SK-N-SH (cell line): ENCODE data around the gene CASKIN2. TPM values are rescaled to one million over a fixed set of nuclear protein-coding genes. Genes with fewer than 3 reads are reported as not detected.

Experiments
- CTCF ChIA-PET: fragments of 300-600, 350-600 bp; formaldehyde crosslinking; extraction: SDS; loops from one replicate; lab custom pipeline; 2021; lab: Yijun Ruan, JAX
- POLR2A ChIA-PET: fragments of 350-600 bp; sonication (Branson Sonifier 250); formaldehyde crosslinking; extraction: SDS; loops from one replicate; lab custom pipeline; 2020; ENCODE audit warnings: antibody characterized with exemption, inconsistent platforms; lab: Yijun Ruan, JAX
- DNase-seq: peaks from one replicate; pipeline ENCODE4 v3.0.0; 2012
- H2AFZ ChIP-seq: fragments of 200-600 bp; sonication (generic); 2 replicates; pipeline ENCODE4 v1.8.1; 2016; ENCODE audit warnings: antibody characterized with exemption, mild to moderate bottlenecking, low read depth
- H3F3A ChIP-seq: fragments of 200-600 bp; sonication (generic); replicated peaks from 2 replicates; pipeline ENCODE3; 2016; ENCODE audit warnings: antibody characterized with exemption, mild to moderate bottlenecking; ENCODE audit not compliant: insufficient read depth
- H3K27ac ChIP-seq, 2 experiments: fragments of 200-500 bp in 1 of 2; fragments of 200-600 bp in 1 of 2; sonication (Bioruptor generic) in 1 of 2; sonication (generic), shearing (Covaris generic) in 1 of 2; 2 replicates each; pipeline versions ENCODE4 v1.5.1 to v1.6.1; 2014 to 2016; ENCODE audit warnings: low read depth in 2 of 2, inconsistent platforms in 1 of 2, low read length in 1 of 2, mild to moderate bottlenecking in 1 of 2, mixed read lengths in 1 of 2
- H3K27me3 ChIP-seq: fragments of 200-600 bp; sonication (generic), shearing (Covaris generic); 2 replicates; pipeline ENCODE4 v1.6.1; 2016; ENCODE audit warnings: mixed run types; ENCODE audit not compliant: insufficient read depth
- H3K36me3 ChIP-seq, 2 experiments: fragments of 200-500 bp in 1 of 2; fragments of 200-600 bp in 1 of 2; sonication (Bioruptor generic) in 1 of 2; sonication (generic) in 1 of 2; replicated peaks in 1 of 2; 2 replicates each; pipeline versions ENCODE3 to v1.5.1; 2014 to 2016; ENCODE audit warnings: low read length in 1 of 2, mild to moderate bottlenecking in 1 of 2; ENCODE audit not compliant: insufficient read depth in 2 of 2, control insufficient read depth in 1 of 2
- H3K4me1 ChIP-seq, 2 experiments: fragments of 200-500 bp in 1 of 2; fragments of 200-600 bp in 1 of 2; sonication (Bioruptor generic) in 1 of 2; sonication (generic), shearing (Covaris generic) in 1 of 2; 2 replicates each; pipeline versions ENCODE4 v1.5.1 to v1.6.1; 2014 to 2016; ENCODE audit warnings: low read depth in 1 of 2, low read length in 1 of 2, mixed run types in 1 of 2; ENCODE audit not compliant: insufficient read depth in 2 of 2, control insufficient read depth in 1 of 2
- H3K4me2 ChIP-seq: fragments of 200-600 bp; sonication (generic), shearing (Covaris generic); 2 replicates; pipeline ENCODE4 v1.6.1; 2017; ENCODE audit warnings: mixed run types
- H3K4me3 ChIP-seq, 2 experiments: fragments of 200-500 bp in 1 of 2; fragments of 200-600 bp in 1 of 2; sonication (Bioruptor generic) in 1 of 2; sonication (generic), shearing (Covaris generic) in 1 of 2; 2 replicates each; pipeline versions ENCODE4 v1.5.1 to v1.8.1; 2014 to 2016; ENCODE audit warnings: low read depth in 2 of 2, inconsistent platforms in 1 of 2, low read length in 1 of 2, mild to moderate bottlenecking in 1 of 2, mixed read lengths in 1 of 2, moderate library complexity in 1 of 2
- H3K79me2 ChIP-seq: fragments of 200-600 bp; sonication (generic); 2 replicates; pipeline ENCODE4 v1.8.1; 2017; ENCODE audit warnings: mild to moderate bottlenecking; ENCODE audit not compliant: insufficient read depth
- H3K9ac ChIP-seq: fragments of 200-600 bp; sonication (generic); 2 replicates; pipeline ENCODE4 v1.6.1; 2017; ENCODE audit warnings: mixed run types
- H3K9me2 ChIP-seq: fragments of 200-600 bp; sonication (generic); 2 replicates; pipeline ENCODE4 v1.6.1; 2017; ENCODE audit warnings: mixed run types
- H3K9me3 ChIP-seq: fragments of 200-600 bp; sonication (generic); 2 replicates; pipeline ENCODE4 v1.6.1; 2017; ENCODE audit warnings: mixed run types, mild to moderate bottlenecking, moderate library complexity
- H4K20me1 ChIP-seq: fragments of 200-600 bp; sonication (generic); 2 replicates; pipeline ENCODE4 v1.6.1; 2017; ENCODE audit warnings: mild to moderate bottlenecking, mixed run types; ENCODE audit not compliant: insufficient read depth
- EP300 ChIP-seq, 2 experiments: IDR thresholded peaks; 2 replicates each; pipeline versions ENCODE4 v1.4.0 to v1.6.1; 2012; ENCODE audit warnings: borderline replicate concordance in 1 of 2, low read depth in 1 of 2, low read length in 1 of 2
- EZH2phosphoT487 ChIP-seq: fragments of 200-600 bp; sonication (generic); IDR thresholded peaks from 2 replicates; pipeline ENCODE4 v1.6.1; 2017; ENCODE audit warnings: low read depth, mixed run types, mild to moderate bottlenecking, antibody characterized with exemption, moderate library complexity, borderline replicate concordance
- FOSL2 ChIP-seq: IDR thresholded peaks from 2 replicates; pipeline ENCODE4 v1.4.0; 2012; ENCODE audit warnings: low read depth, mild to moderate bottlenecking, moderate library complexity, borderline replicate concordance
- FOXJ3 ChIP-seq: sonication (generic); formaldehyde crosslinking; IDR thresholded peaks from 2 replicates; pipeline ENCODE4 v1.5.1; 2020; ENCODE audit warnings: mild to moderate bottlenecking, missing genetic modification reagents
- FOXM1 ChIP-seq: IDR thresholded peaks from 2 replicates; pipeline ENCODE4 v1.4.0; 2012; ENCODE audit warnings: low read depth, mild to moderate bottlenecking
- GABPA ChIP-seq: IDR thresholded peaks from 2 replicates; pipeline ENCODE4 v1.4.0; 2012; ENCODE audit warnings: low read depth, mild to moderate bottlenecking
- JUND ChIP-seq: IDR thresholded peaks from 2 replicates; pipeline ENCODE4 v1.4.0; 2012
- MAX ChIP-seq: IDR thresholded peaks from 2 replicates; pipeline ENCODE4 v1.4.0; 2012; ENCODE audit warnings: low read depth
- MXI1 ChIP-seq: IDR thresholded peaks from 2 replicates; pipeline ENCODE4 v1.6.1; 2012; ENCODE audit warnings: mild to moderate bottlenecking, low read depth, low read length, improper control_type of control experiment
- NFIC ChIP-seq: IDR thresholded peaks from 2 replicates; pipeline ENCODE4 v1.4.0; 2012; ENCODE audit warnings: borderline replicate concordance
- NRF1 ChIP-seq: IDR thresholded peaks from 2 replicates; pipeline ENCODE4 v1.6.1; 2012; ENCODE audit warnings: low read depth, mild to moderate bottlenecking, low read length
- POLR2AphosphoS5 ChIP-seq: IDR thresholded peaks from 2 replicates; pipeline ENCODE4 v1.6.1; 2012; ENCODE audit warnings: low read depth, low read length
- RAD21 ChIP-seq: IDR thresholded peaks from 2 replicates; pipeline ENCODE4 v1.6.1; 2012; ENCODE audit warnings: mild to moderate bottlenecking, low read length
- RCOR1 ChIP-seq: fragments of 150-350 bp; IDR thresholded peaks from 2 replicates; pipeline ENCODE4 v1.6.1; 2017; ENCODE audit warnings: antibody characterized with exemption, low read length
- RFX5 ChIP-seq: IDR thresholded peaks from 2 replicates; pipeline ENCODE4 v1.6.1; 2012; ENCODE audit warnings: mild to moderate bottlenecking, improper control_type of control experiment, low read length
- SIN3A ChIP-seq: IDR thresholded peaks from 2 replicates; pipeline ENCODE4 v1.6.1; 2012; ENCODE audit warnings: low read depth, mild to moderate bottlenecking, low read length, moderate library complexity, borderline replicate concordance
- SMC3 ChIP-seq: IDR thresholded peaks from 2 replicates; pipeline ENCODE4 v1.6.1; 2012; ENCODE audit warnings: low read depth, low read length, improper control_type of control experiment
- TAF1 ChIP-seq: IDR thresholded peaks from 2 replicates; pipeline ENCODE4 v1.6.1; 2012; ENCODE audit warnings: low read depth, mild to moderate bottlenecking, low read length, moderate library complexity, borderline replicate concordance
- TCF12 ChIP-seq: IDR thresholded peaks from 2 replicates; pipeline ENCODE4 v1.4.0; 2012
- USF2 ChIP-seq: fragments of 150-350 bp; IDR thresholded peaks from 2 replicates; pipeline ENCODE4 v1.6.1; 2017; ENCODE audit warnings: antibody characterized with exemption, low read length, low read depth, borderline replicate concordance
- WGBS: methylation state at CpG from one replicate; pipeline ENCODE4 v1.1.6; 2017; ENCODE audit warnings: low lambda C conversion rate; 5-methylcytosine and 5-hydroxymethylcytosine counted together
- polyA plus RNA-seq, 3 experiments: library from polyadenylated mRNA; depleted of rRNA; stranded (reverse); fragments of >200 nt; gene quantifications; 2 replicates each; pipeline ENCODE4 v1.2.3, GENCODE V29; 2012

Gene CASKIN2
- polyA plus RNA-seq, 1 of the 3 experiments (the other 2 are of a cell fraction): 6.5 TPM

- 87% methylated on average over 7 of the region's 9 CpGs for WGBS
- no peaks in the 10 kb centered on the region for H3K27me3 ChIP-seq
- H3K27ac ChIP-seq: no peak overlapping the region
- H3K36me3 ChIP-seq: no peaks in the 10 kb centered on the region
- H3F3A ChIP-seq: no peaks in the 10 kb centered on the region
- no peaks in the 10 kb centered on the region for H3K79me2 ChIP-seq
- DNase-seq: no peak
- no peak overlapping the region for H3K9ac ChIP-seq
- no peak overlapping the region for H3K4me2 ChIP-seq
- no peak overlapping the region for H2AFZ ChIP-seq
- TF ChIP-seq TAF1: no peak
- no peak for TF ChIP-seq EZH2phosphoT487
- H3K4me3 ChIP-seq: no peak overlapping the region
- H3K9me3 ChIP-seq: no peaks in the 10 kb centered on the region
- no peaks in the 10 kb centered on the region for H4K20me1 ChIP-seq
- ChIA-PET POLR2A (no interaction called here), CTCF (interaction anchor here (1.3 to 4.6 kb wide), 3 partner anchors 8 to 190 kb away, joined by 6 to 20 read pairs (median 8); partner anchors contain the start of gene SMIM5)
- peaks cover 4 to 19% of the 10 kb centered on the region in 2 experiments; a peak in 1 of 4 replicates for H3K4me1 ChIP-seq
- H3K9me2 ChIP-seq: no peaks in the 10 kb centered on the region
These were observed 44.7 kb upstream of the CASKIN2 start for GRCh38 chr17:75559958-75560533.

DNA sequence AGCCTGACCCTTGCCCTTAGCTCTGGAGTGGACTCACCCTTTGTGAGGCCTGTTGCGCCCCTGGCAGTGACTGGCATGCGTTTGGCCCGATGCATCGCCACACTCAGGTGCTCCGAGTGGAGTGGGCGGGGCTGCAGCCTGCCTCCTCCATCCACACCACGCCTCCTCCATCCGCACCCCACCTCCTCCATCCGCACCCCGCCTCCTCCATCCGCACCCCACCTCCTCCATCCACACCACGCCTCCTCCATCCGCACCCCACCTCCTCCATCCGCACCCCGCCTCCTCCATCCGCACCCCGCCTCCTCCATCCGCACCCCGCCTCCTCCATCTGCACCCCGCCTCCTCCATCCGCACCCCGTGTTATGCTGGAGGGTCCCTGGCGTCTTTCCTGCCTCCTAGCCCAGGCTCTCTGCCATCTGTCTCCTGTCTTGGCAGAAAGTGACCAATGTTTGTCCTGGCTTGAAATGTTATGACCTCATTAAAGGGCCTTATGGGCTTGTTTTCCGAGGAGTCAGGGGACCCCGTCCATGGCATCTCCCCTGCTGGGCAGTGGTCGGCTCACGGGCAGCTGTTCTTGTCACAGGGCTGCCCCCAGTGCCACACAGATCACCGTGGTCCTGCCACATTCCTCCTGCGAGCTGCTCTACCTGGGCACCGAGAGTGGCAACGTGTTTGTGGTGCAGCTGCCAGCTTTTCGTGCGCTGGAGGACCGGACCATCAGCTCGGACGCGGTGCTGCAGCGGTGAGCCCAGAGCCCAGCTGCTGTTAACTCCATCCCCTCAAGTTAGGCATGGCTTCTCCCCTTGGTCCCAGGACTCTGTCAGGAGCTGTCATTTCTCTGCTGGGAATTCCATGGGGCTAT lies 43.6 kb upstream of the CASKIN2 start:
- Histone ChIP-seq H3K4me3 (no peak overlapping the region), H3K27me3 (no peaks in the 10 kb centered on the region), H3K9me2 (no peaks in the 10 kb centered on the region), H2AFZ (no peak overlapping the region), H3K79me2 (no peaks in the 10 kb centered on the region), H3K4me2 (no peak overlapping the region), H3K4me1 (peaks cover 4 to 19% of the 10 kb centered on the region in 2 experiments; a peak in 1 of 4 replicates), H3K36me3 (no peaks in the 10 kb centered on the region), H3K9me3 (no peaks in the 10 kb centered on the region), H3K27ac (no peak overlapping the region), H4K20me1 (no peaks in the 10 kb centered on the region), H3K9ac (no peak overlapping the region), H3F3A (no peaks in the 10 kb centered on the region)
- ChIA-PET CTCF (interaction anchor here (0.6 to 4.6 kb wide), 7 partner anchors 9 to 192 kb away, joined by 3 to 20 read pairs (median 5); partner anchors contain the start of genes SMIM5 and TSEN54), POLR2A (no interaction called here)
- no peak for DNase-seq
- WGBS: 93% methylated on average over 38 of the region's 38 CpGs
- no peak for TF ChIP-seq FOSL2
- TF ChIP-seq RFX5: no peak
- no peak for TF ChIP-seq POLR2AphosphoS5
- TF ChIP-seq FOXJ3 (CRISPR knock-in tag): no peak
- no peak for TF ChIP-seq RCOR1
- no peak for TF ChIP-seq SMC3
- TF ChIP-seq TCF12: no peak
- no peak for TF ChIP-seq JUND
- TF ChIP-seq MAX: no peak
- no peak for TF ChIP-seq SIN3A
- no peak for TF ChIP-seq RAD21
- no peak for TF ChIP-seq NFIC
- TF ChIP-seq FOXM1: no peak
- no peak for TF ChIP-seq MXI1
- no peak for TF ChIP-seq EZH2phosphoT487
- no peak for TF ChIP-seq USF2
- no peak for TF ChIP-seq GABPA
- TF ChIP-seq NRF1: no peak
- TF ChIP-seq EP300 (IDR thresholded peaks at IDR 0.05; ENCODE audit: borderline replicate concordance in 1 of 2, low read depth in 1 of 2, low read length in 1 of 2): no peak
